Stomach (tissue), 9 donors: ENCODE measurements around the gene TAB2. TPM values are rescaled to one million over a fixed set of nuclear protein-coding genes. Genes with fewer than 3 reads are reported as not detected.
"Not testable (repeated sequence)": the region's sequence is repeated elsewhere in the genome, so short reads cannot be mapped to it uniquely, and the experiment has no call there.

Experiments
- DNase-seq, 2 donors: peaks; one replicate each; pipeline versions ENCODE4 v3.0.0 to v3.0.0-alpha.2; 2013 to 2019
- H3K27ac ChIP-seq, 5 donors: fragments of 200-600 bp in 4 of 5; sonication (generic) in 4 of 5; one replicate each; pipeline ENCODE4 v1.5.1; 2013 to 2019; ENCODE audit warnings: mild to moderate bottlenecking in 1 of 5, moderate library complexity in 1 of 5
- H3K27me3 ChIP-seq, 3 donors: fragments of 200-600 bp; sonication (generic); one replicate each; pipeline ENCODE4 v1.5.1; 2017 to 2019; ENCODE audit warnings: mixed run types in 1 of 3
- H3K36me3 ChIP-seq, 4 donors: fragments of 200-600 bp; sonication (generic); 1 replicate in 3 of 4; 2 replicates in 1 of 4; pipeline ENCODE4 v1.5.1; 2016 to 2019
- H3K4me1 ChIP-seq, 4 donors: fragments of 200-600 bp; sonication (generic); one replicate each; pipeline ENCODE4 v1.5.1; 2016 to 2019
- H3K4me3 ChIP-seq, 4 donors: fragments of 200-600 bp; sonication (generic) in 3 of 4; one replicate each; pipeline ENCODE4 v1.5.1; 2016 to 2019; ENCODE audit warnings: mild to moderate bottlenecking in 1 of 4
- H3K9me3 ChIP-seq, 4 donors: fragments of 200-600 bp; sonication (generic); one replicate each; pipeline ENCODE4 v1.5.1; 2016 to 2019
- EP300 ChIP-seq: sonication (generic); formaldehyde crosslinking; IDR thresholded peaks from one replicate; pipeline ENCODE4 v1.6.1; 2017; ENCODE audit warnings: antibody characterized with exemption
- POLR2A ChIP-seq, 4 donors: fragments of 450-650 bp; IDR thresholded peaks; one replicate each; pipeline ENCODE4 v1.6.1; 2016; ENCODE audit warnings: antibody characterized with exemption in 4 of 4, control low read depth in 2 of 4, mild to moderate bottlenecking in 1 of 4, moderate library complexity in 1 of 4
- POLR2AphosphoS5 ChIP-seq, 3 donors: sonication (generic); formaldehyde crosslinking; IDR thresholded peaks; one replicate each; pipeline ENCODE4 v1.6.1; 2016; ENCODE audit warnings: antibody characterized with exemption in 3 of 3
- WGBS, 5 donors: extraction: QIAGEN DNeasy Blood & Tissue Kit in 3 of 5; methylation state at CpG; one replicate each; pipeline versions ENCODE4 v1.1.5 to v1.1.7; 2013 to 2018; 5-methylcytosine and 5-hydroxymethylcytosine counted together
- intact Hi-C: fragments of 100-400 bp; cut with DNase I; formaldehyde crosslinking; loops from one replicate; pipeline ENCODE4 v1.15.1; 2023; ENCODE audit warnings: low total_unique reads
- polyA plus RNA-seq, 3 donors: library from polyadenylated mRNA; stranded (reverse); fragments of 200-250 nt; gene quantifications; one replicate each; pipeline ENCODE4 v1.2.3, GENCODE V29; 2013
- small RNA-seq, 4 donors: library from RNA; depleted of rRNA; stranded (forward); fragments of <200 nt; gene quantifications; one replicate each; pipeline ENCODE3, GENCODE V24; 2016
- total RNA-seq, 5 donors: library from RNA; depleted of rRNA; stranded (reverse); fragments of >200 nt; gene quantifications; one replicate each; pipeline versions ENCODE4 v1.1.0 to v1.2.3, GENCODE V29; 2014 to 2016
- TF ChIP-seq, protein P1 (sequence below), 7 experiments: fragments of 450-650 bp in 4 of 7; fragments of 200-600 bp in 3 of 7; sonication (generic) in 3 of 7; IDR thresholded peaks; one replicate each; pipeline ENCODE4 v1.5.1; 2016 to 2019; ENCODE audit warnings: antibody characterized with exemption in 7 of 7, control low read depth in 2 of 7, mild to moderate bottlenecking in 1 of 7
- donor health status: healthy with polysubstance abuse.
- donor health status: Bipolar disorder and iron deficiency.
- donor health status: healthy.

The TAB2 gene
- total and polyA plus RNA-seq, 8 donors, result 14.1 to 119 (median 47.4) TPM

- no peak overlapping the region for H3K27ac ChIP-seq
- TF ChIP-seq, protein P1, sequence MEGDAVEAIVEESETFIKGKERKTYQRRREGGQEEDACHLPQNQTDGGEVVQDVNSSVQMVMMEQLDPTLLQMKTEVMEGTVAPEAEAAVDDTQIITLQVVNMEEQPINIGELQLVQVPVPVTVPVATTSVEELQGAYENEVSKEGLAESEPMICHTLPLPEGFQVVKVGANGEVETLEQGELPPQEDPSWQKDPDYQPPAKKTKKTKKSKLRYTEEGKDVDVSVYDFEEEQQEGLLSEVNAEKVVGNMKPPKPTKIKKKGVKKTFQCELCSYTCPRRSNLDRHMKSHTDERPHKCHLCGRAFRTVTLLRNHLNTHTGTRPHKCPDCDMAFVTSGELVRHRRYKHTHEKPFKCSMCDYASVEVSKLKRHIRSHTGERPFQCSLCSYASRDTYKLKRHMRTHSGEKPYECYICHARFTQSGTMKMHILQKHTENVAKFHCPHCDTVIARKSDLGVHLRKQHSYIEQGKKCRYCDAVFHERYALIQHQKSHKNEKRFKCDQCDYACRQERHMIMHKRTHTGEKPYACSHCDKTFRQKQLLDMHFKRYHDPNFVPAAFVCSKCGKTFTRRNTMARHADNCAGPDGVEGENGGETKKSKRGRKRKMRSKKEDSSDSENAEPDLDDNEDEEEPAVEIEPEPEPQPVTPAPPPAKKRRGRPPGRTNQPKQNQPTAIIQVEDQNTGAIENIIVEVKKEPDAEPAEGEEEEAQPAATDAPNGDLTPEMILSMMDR (IDR thresholded peaks at IDR 0.05), result no peak
- TF ChIP-seq POLR2AphosphoS5 (IDR thresholded peaks at IDR 0.05) (no peak), POLR2A (IDR thresholded peaks at IDR 0.05) (no peak), EP300 (no peak)
Measured at GRCh38 chr6:149458806-149459205, 141.3 kb downstream of the TAB2 start.

GRCh38 chr6:149459761-149460160 is 142.2 kb downstream of the TAB2 start:
- no peak for DNase-seq
- H3K27me3 ChIP-seq, result no peaks in the 10 kb centered on the region
- whole genome bisulfite sequencing, 5 donors, result 72 to 93% (median 81%) methylated on average over 5 of the region's 5 CpGs
- no peaks in the 10 kb centered on the region for H3K36me3 ChIP-seq
- no peak overlapping the region for H3K27ac ChIP-seq
- no peak overlapping the region for H3K4me3 ChIP-seq
- no peaks in the 10 kb centered on the region for H3K9me3 ChIP-seq
- intact Hi-C loops, result no loop called here
- H3K4me1 ChIP-seq, result peaks cover 17 to 28% (median 20%) of the 10 kb centered on the region in 4 donors
- TF ChIP-seq EP300 (no peak), POLR2A (IDR thresholded peaks at IDR 0.05) (no peak), POLR2AphosphoS5 (IDR thresholded peaks at IDR 0.05) (no peak)
- TF ChIP-seq, protein P1 (IDR thresholded peaks at IDR 0.05), result no peak

More at GRCh38 chr6:149458806-149459205, 141.3 kb downstream of the TAB2 start:
- Histone ChIP-seq H3K27me3 (no peaks in the 10 kb centered on the region), H3K4me3 (no peak overlapping the region), H3K9me3 (no peaks in the 10 kb centered on the region), H3K36me3 (no peaks in the 10 kb centered on the region), H3K4me1 (peaks cover 19 to 28% (median 20%) of the 10 kb centered on the region in 4 donors)
- no peak for DNase-seq
- intact Hi-C loops, result no loop called here
- 83 to 97% (median 90%) methylated on average over 1 of the region's 1 CpG for whole genome bisulfite sequencing, 5 donors

- DNase-seq, H3K27ac ChIP-seq, H3K27me3 ChIP-seq, H3K9me3 ChIP-seq, H3K4me3 ChIP-seq, intact Hi-C loops, H3K36me3 ChIP-seq: not testable (repeated sequence)
- WGBS, 5 donors, result 59 to 76% (median 62%) methylated on average over 3 of the region's 3 CpGs
- H3K4me1 ChIP-seq, result peaks cover 12 to 26% (median 18%) of the 10 kb centered on the region in 4 donors
Measured at GRCh38 chr6:149460249-149460648, 142.7 kb downstream of the TAB2 start.

Small RNAs within 50 kb of the gene (small RNA-seq; reads per million reads assigned to genes)
- gene RN7SL234P, result 0 reads per million in 4 donors

Other genes starting within 250 kb of the TAB2 start
- gene SUMO4, start 82.5 kb downstream of the TAB2 start, total RNA-seq, result 1 to 10 TPM in 4 of 5 donors, not detected in 1; 1.2 to 7.7 (median 4.0) TPM
- not detected for gene SUMO4, start 82.5 kb downstream of the TAB2 start, polyA plus RNA-seq
- gene ZC3H12D, start 167.3 kb downstream of the TAB2 start, total RNA-seq, result 1 to 10 TPM in 2 of 5 donors, not detected in 3; 1.1 to 2.2 TPM
- under 1 TPM; 0.31 to 0.85 (median 0.56) TPM for gene ZC3H12D, start 167.3 kb downstream of the TAB2 start, polyA plus RNA-seq
- gene PPIL4, start 228.3 kb downstream of the TAB2 start, total RNA-seq, result 10 to 100 TPM in 3 of 5 donors, 1 to 10 TPM in 2; 7.6 to 59.7 (median 35.1) TPM
- 10 to 100 TPM; 12.4 to 20.0 (median 12.8) TPM for gene PPIL4, start 228.3 kb downstream of the TAB2 start, polyA plus RNA-seq
- 10 to 100 TPM in 3 of 5 donors, 1 to 10 TPM in 2; 3.2 to 61.6 (median 30.6) TPM for gene GINM1, start 248.7 kb downstream of the TAB2 start, total RNA-seq
- 10 to 100 TPM; 16.0 to 31.9 (median 24.6) TPM for gene GINM1, start 248.7 kb downstream of the TAB2 start, polyA plus RNA-seq